ENCODE results near the gene PLXNA3.

Gene PLXNA3

DNA sequence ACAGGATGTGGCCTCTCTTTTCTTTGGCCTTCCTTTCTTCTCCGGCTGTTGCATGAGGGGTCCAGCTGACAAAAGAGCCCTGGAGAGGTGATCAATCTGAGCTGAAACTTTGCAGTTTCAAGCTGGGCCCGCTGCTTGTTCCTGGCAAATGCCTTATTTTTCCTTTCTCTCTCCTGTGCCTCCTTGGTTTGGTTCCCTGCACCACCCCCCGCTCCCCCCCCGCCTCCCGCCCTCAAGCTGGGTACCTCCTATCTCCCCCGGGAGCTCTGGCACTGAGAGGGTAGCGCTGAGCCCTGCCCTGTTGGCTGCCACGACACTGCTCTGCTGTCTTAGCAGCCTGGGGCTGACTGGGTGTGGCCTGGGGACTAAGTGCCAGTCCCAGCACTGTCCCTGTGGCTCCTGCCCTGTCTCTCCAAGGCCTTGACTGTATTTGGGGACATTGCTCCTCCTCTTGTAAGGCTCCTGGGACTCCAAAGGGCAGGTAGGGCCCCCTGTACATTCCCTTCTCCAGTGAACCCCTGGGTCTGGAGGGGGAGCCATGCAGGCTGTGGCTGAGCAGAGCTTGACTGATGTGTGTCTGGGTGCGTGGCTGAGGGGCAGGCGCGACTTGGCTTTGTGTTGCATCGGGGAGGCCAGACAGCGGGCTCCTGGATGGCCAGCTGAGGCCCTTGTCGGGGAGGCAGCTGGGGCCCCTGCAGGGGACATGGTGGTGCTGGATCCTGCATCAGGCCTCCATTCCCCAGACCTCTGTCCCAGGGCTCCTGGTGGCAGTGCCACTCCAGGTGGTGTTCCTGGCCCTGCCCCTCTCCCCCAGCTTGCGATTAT is 1.1 kb downstream of the PLXNA3 start:
- peak overlapping the region; percentile 75 for H3K4me3 ChIP-seq (ENCODE audit: low read depth, low read length)
- no peak for DNase-seq (ENCODE audit: low read depth)
- TF ChIP-seq, protein P1, sequence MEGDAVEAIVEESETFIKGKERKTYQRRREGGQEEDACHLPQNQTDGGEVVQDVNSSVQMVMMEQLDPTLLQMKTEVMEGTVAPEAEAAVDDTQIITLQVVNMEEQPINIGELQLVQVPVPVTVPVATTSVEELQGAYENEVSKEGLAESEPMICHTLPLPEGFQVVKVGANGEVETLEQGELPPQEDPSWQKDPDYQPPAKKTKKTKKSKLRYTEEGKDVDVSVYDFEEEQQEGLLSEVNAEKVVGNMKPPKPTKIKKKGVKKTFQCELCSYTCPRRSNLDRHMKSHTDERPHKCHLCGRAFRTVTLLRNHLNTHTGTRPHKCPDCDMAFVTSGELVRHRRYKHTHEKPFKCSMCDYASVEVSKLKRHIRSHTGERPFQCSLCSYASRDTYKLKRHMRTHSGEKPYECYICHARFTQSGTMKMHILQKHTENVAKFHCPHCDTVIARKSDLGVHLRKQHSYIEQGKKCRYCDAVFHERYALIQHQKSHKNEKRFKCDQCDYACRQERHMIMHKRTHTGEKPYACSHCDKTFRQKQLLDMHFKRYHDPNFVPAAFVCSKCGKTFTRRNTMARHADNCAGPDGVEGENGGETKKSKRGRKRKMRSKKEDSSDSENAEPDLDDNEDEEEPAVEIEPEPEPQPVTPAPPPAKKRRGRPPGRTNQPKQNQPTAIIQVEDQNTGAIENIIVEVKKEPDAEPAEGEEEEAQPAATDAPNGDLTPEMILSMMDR (IDR thresholded peaks at IDR 0.05; ENCODE audit: low read depth, low read length, missing control alignments) = no peak

DNA sequence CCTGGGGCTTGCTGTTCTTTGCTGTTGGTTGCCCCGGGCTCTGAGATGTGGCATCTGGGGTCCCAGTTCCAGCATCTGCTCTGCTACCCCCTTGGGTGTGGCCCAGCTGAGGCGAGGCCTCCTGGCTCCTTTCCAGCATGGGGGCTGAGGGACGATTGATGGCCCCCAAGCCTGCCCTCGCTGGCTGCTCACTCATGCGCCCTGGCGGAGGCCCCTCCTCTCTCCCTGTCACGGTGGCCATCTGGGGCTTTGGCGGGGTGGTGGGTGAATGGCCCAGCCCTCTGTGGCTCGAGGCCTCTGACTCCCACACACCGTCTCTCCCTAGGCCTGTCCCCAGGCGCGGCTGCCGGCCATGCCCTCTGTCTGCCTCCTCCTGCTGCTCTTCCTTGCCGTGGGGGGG is 1.8 kb downstream of the PLXNA3 start:
- DNase-seq (ENCODE audit: low read depth) = no peak
- TF ChIP-seq, protein P1 (IDR thresholded peaks at IDR 0.05; ENCODE audit: low read depth, low read length, missing control alignments) = no peak
- peak overlapping the region; percentile 75 for H3K4me3 ChIP-seq (ENCODE audit: low read depth, low read length)

DNA sequence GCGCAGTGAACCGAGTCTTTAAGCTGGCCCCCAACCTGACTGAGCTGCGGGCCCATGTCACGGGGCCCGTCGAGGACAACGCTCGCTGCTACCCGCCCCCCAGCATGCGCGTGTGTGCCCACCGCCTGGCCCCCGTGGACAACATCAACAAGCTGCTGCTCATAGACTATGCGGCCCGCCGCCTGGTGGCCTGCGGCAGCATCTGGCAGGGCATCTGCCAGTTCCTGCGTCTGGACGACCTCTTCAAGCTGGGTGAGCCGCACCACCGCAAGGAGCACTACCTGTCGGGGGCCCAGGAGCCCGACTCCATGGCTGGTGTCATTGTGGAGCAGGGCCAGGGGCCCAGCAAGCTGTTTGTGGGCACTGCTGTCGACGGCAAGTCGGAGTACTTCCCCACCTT is 2.2 kb downstream of the PLXNA3 start:
- no peak overlapping the region for H3K4me3 ChIP-seq (ENCODE audit: low read depth, low read length)
- DNase-seq (ENCODE audit: low read depth) = no peak
- TF ChIP-seq, protein P1 (IDR thresholded peaks at IDR 0.05; ENCODE audit: low read depth, low read length, missing control alignments) = no peak

DNA sequence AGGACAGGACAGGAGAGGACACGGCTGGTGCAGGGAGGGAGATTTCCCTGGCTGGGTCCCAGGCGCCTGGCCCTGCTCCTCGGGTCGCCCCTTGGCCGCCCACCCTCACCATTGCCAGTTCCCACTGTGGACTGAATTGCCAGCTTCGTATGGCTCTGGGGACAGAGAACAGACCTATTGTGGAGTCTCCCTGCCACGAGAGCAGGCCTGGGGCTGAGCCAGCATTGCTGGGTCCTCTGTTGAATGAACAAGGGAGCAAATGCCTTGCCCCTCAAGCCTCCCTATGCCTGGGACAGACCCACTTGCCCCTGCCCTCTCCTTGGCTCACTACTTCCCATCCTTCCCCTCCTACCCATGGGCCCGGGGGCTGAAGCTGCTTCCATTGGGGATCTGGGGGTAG is 4.3 kb downstream of the PLXNA3 start:
- TF ChIP-seq, protein P1 (IDR thresholded peaks at IDR 0.05; ENCODE audit: low read depth, low read length, missing control alignments) = no peak
- DNase-seq (ENCODE audit: low read depth) = no peak
- H3K4me3 ChIP-seq (ENCODE audit: low read depth, low read length) = no peak overlapping the region

DNA sequence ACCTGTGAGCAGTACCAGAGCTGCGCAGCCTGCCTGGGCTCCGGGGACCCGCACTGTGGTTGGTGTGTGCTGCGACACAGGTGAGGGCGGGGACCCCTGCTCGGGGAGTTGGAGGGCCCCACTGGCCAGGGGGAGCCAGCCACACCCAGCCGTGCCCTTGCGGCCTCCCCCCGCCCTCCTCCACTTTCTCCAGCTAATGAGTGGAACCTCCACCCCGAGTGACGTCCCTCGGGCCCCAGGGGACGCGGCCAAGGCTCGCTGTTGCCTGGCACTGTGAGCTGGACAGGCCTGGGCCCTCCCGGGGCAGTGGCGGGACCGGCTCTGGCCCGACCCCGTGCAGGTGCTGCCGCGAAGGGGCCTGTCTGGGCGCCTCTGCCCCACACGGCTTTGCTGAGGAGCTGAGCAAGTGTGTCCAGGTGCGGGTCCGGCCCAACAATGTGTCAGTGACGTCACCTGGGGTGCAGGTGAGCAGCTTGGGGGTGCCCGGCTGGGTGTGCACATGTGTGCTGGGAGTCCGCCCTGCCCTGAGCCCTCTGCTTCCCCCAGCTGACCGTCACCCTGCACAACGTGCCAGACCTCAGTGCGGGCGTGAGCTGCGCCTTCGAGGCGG is 5.6 kb downstream of the PLXNA3 start:
- H3K4me3 ChIP-seq (ENCODE audit: low read depth, low read length) = no peak overlapping the region
- TF ChIP-seq, protein P1 (IDR thresholded peaks at IDR 0.05; ENCODE audit: low read depth, low read length, missing control alignments) = no peak
- DNase-seq (ENCODE audit: low read depth) = no peak

DNA sequence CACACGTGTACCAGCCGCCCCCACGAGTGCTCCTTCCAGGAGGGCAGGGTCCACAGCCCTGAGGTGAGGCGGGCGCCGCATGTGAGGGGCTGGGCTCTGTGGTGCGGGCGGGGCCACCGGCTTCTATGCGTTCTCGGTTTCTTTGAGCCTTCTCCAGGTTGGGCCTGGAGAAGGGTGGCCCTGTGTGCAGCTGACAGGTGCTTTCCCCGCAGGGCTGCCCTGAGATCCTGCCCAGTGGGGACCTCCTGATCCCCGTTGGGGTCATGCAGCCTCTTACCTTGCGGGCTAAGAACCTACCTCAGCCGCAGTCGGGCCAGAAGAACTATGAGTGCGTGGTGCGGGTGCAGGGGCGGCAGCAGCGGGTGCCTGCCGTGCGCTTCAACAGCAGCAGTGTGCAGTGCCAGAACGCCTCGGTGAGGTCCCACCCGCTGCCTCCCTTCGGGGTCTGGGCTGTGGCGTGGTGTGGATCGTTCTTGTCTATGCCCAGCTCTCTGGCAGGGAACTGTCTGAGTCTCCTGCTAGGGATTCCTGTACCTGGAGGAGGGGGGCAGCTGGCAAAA is 6.8 kb downstream of the PLXNA3 start:
- DNase-seq (ENCODE audit: low read depth) = no peak
- TF ChIP-seq, protein P1 (IDR thresholded peaks at IDR 0.05; ENCODE audit: low read depth, low read length, missing control alignments) = no peak
- no peak overlapping the region for H3K4me3 ChIP-seq (ENCODE audit: low read depth, low read length)

Measured in GM12864 (cell line).